B cell (primary cell): ENCODE measurements around the gene DDX21. TPM values are rescaled to one million over a fixed set of nuclear protein-coding genes. Genes with fewer than 3 reads are reported as not detected.

Experiments
- ATAC-seq: fragments of 200-7000 bp; cut with Tn5 transposase; one replicate; pipeline ENCODE4 v1.10.0; 2021; ENCODE audit warnings: low read depth, mild to moderate bottlenecking, moderate number of reproducible peaks, moderate library complexity
- CTCF ChIA-PET: fragments of 350-600 bp; sonication (Branson Sonifier 250); formaldehyde crosslinking; loops from one replicate; lab custom pipeline; 2021; ENCODE audit warnings: antibody characterized with exemption, inconsistent platforms; lab: Charles Lee
- POLR2A ChIA-PET: fragments of 350-600 bp; sonication (Branson Sonifier 250); formaldehyde crosslinking; loops from one replicate; lab custom pipeline; 2021; ENCODE audit warnings: antibody characterized with exemption; lab: Charles Lee
- DNase-seq: peaks from one replicate; pipeline ENCODE4 v3.0.0; 2013
- H2AFZ ChIP-seq: 2 replicates; pipeline ENCODE4 v1.6.1; 2012; ENCODE audit warnings: mild to moderate bottlenecking, low read depth, low read length; ENCODE audit not compliant: insufficient read depth, poor library complexity, severe bottlenecking
- H3K27ac ChIP-seq, 2 donors: 1 replicate in 1 of 2; 2 replicates in 1 of 2; pipeline ENCODE4 v1.5.1; 2012 to 2013; ENCODE audit warnings: low read length in 2 of 2, mild to moderate bottlenecking in 2 of 2, moderate library complexity in 1 of 2
- H3K27me3 ChIP-seq, 4 experiments: fragments of 200-600 bp in 1 of 4; sonication (generic) in 1 of 4; replicated peaks in 1 of 4; 1 replicate in 2 of 4; 2 replicates in 2 of 4; pipeline versions ENCODE4 v1.6.1 to v1.7.0; 2013 to 2016; ENCODE audit warnings: low read length in 3 of 4, mild to moderate bottlenecking in 2 of 4, mixed read lengths in 1 of 4, moderate library complexity in 1 of 4; ENCODE audit not compliant: insufficient read depth in 4 of 4, control insufficient read depth in 3 of 4; ENCODE audit errors: control extremely low read depth in 1 of 4
- H3K36me3 ChIP-seq, 2 experiments: replicated peaks in 1 of 2; 1 replicate in 1 of 2; 2 replicates in 1 of 2; pipeline versions ENCODE4 v1.6.1 to v1.7.1; 2013; ENCODE audit warnings: low read length in 1 of 2; ENCODE audit not compliant: insufficient read depth in 2 of 2, control insufficient read depth in 1 of 2; ENCODE audit errors: control extremely low read depth in 1 of 2, extremely low read depth in 1 of 2
- H3K4me1 ChIP-seq, 2 donors: fragments of 200-600 bp in 1 of 2; sonication (generic) in 1 of 2; 1 replicate in 1 of 2; 2 replicates in 1 of 2; pipeline versions ENCODE4 v1.5.1 to v1.6.1; 2013 to 2017; ENCODE audit warnings: low read length in 2 of 2; ENCODE audit not compliant: control insufficient read depth in 2 of 2, insufficient read depth in 2 of 2
- H3K4me2 ChIP-seq: replicated peaks from 2 replicates; pipeline ENCODE3; 2012; ENCODE audit warnings: mild to moderate bottlenecking, low read depth, low read length; ENCODE audit not compliant: poor library complexity, severe bottlenecking
- H3K4me3 ChIP-seq, 5 experiments: fragments of 200-600 bp in 1 of 5; sonication (generic) in 1 of 5; 1 replicate in 3 of 5; 2 replicates in 2 of 5; pipeline versions ENCODE4 v1.5.1 to v1.7.0; 2011 to 2016; ENCODE audit warnings: low read length in 4 of 5, mild to moderate bottlenecking in 4 of 5, low read depth in 2 of 5, control low read depth in 1 of 5, moderate library complexity in 1 of 5; ENCODE audit not compliant: insufficient read depth in 1 of 5; ENCODE audit errors: control extremely low read depth in 1 of 5, extremely low read depth in 1 of 5
- H3K79me2 ChIP-seq: fragments of 200-600 bp; sonication (generic); one replicate; pipeline ENCODE4 v1.6.0; 2016; ENCODE audit warnings: low read length; ENCODE audit not compliant: control insufficient read depth, insufficient read depth
- H3K9ac ChIP-seq: fragments of 200-600 bp; sonication (generic); 2 replicates; pipeline ENCODE4 v1.6.1; 2017; ENCODE audit warnings: mild to moderate bottlenecking, low read length, moderate library complexity
- H3K9me3 ChIP-seq, 3 donors: one replicate each; pipeline versions ENCODE4 v1.6.1 to v1.7.1; 2013; ENCODE audit warnings: low read length in 2 of 3; ENCODE audit not compliant: control insufficient read depth in 2 of 3, insufficient read depth in 1 of 3; ENCODE audit errors: control extremely low read depth in 1 of 3
- H4K20me1 ChIP-seq: 2 replicates; pipeline ENCODE4 v1.6.0; 2012; ENCODE audit warnings: mild to moderate bottlenecking, low read length; ENCODE audit not compliant: insufficient read depth, control insufficient read depth, poor library complexity, severe bottlenecking
- H3K27ac Mint-ChIP-seq: one replicate; pipeline ENCODE4 v1.8.0; 2021; ENCODE audit warnings: mixed read lengths
- H3K27me3 Mint-ChIP-seq: one replicate; pipeline ENCODE4 v1.8.0; 2021; ENCODE audit warnings: mixed read lengths
- H3K4me1 Mint-ChIP-seq: one replicate; pipeline ENCODE4 v1.8.0; 2021; ENCODE audit warnings: mixed read lengths
- H3K4me3 Mint-ChIP-seq: one replicate; pipeline ENCODE4 v1.8.0; 2021; ENCODE audit warnings: mixed read lengths
- H3K9me3 Mint-ChIP-seq: one replicate; pipeline ENCODE4 v1.8.0; 2022; ENCODE audit warnings: mixed read lengths; ENCODE audit not compliant: insufficient read depth
- CTCF ChIP-seq: fragments of 200-600 bp; IDR thresholded peaks from one replicate; pipeline ENCODE4 v1.8.0; 2022; ENCODE audit warnings: antibody characterized with exemption, mild to moderate bottlenecking
- EZH2 ChIP-seq: IDR thresholded peaks from 2 replicates; pipeline ENCODE4 v1.6.1; 2012; ENCODE audit warnings: borderline replicate concordance, low read depth, mild to moderate bottlenecking, moderate library complexity, low read length; ENCODE audit not compliant: insufficient read depth, poor library complexity, severe bottlenecking
- WGBS: methylation state at CpG from one replicate; pipeline ENCODE4 v1.1.5; 2013; ENCODE audit warnings: missing lambda C conversion rate; ENCODE audit not compliant: insufficient coverage; 5-methylcytosine and 5-hydroxymethylcytosine counted together
- intact Hi-C: fragments of 100-400 bp; cut with micrococcal nuclease; formaldehyde crosslinking; loops from one replicate; pipeline ENCODE4 v1.10.0; 2022
- polyA plus RNA-seq: library from polyadenylated mRNA; depleted of rRNA; stranded (reverse); fragments of >200 nt; gene quantifications from 2 replicates; pipeline ENCODE4 v1.2.3, GENCODE V29; 2012
- total RNA-seq, 2 donors: library from RNA; stranded (reverse); fragments of 120-200 nt in 1 of 2; gene quantifications; 1 replicate in 1 of 2; 2 replicates in 1 of 2; pipeline versions ENCODE4 v1.2.3 to v1.2.4, GENCODE V29; 2013 to 2022

The DDX21 gene
- total and polyA plus RNA-seq, 2 donors (not counting 1 experiment from before 2014, with no cell fraction given), result 17.8 to 43.5 TPM

GRCh38 chr10:69014171-69014570 lies 58.2 kb downstream of the DDX21 start:
- DNase-seq, result no peak
- intact Hi-C loops, result no loop called here
- no peak overlapping the region for H3K4me2 ChIP-seq

GRCh38 chr10:69018613-69019012 lies 62.6 kb downstream of the DDX21 start:
- DNase-seq (no peak), ATAC-seq (no peak)
- ChIA-PET CTCF (interaction anchor here (1.0 kb wide), 1 partner anchor 75 kb away, joined by 3 read pairs; no protein-coding TSS in a partner anchor), POLR2A (interaction anchor here (0.6 kb wide), 1 partner anchor 54 kb away, joined by 4 read pairs; no protein-coding TSS in a partner anchor)
- intact Hi-C loops, result no loop called here
- Mint-ChIP-seq H3K4me1 (no peaks in the 10 kb centered on the region), H3K27me3 (no peaks in the 10 kb centered on the region), H3K27ac (no peak overlapping the region), H3K9me3 (no peaks in the 10 kb centered on the region), H3K4me3 (no peak overlapping the region)
- Histone ChIP-seq H4K20me1 (no peaks in the 10 kb centered on the region), H3K4me3 (no peak overlapping the region), H3K9me3 (no peaks in the 10 kb centered on the region), H3K36me3 (peaks cover 3 to 23% of the 10 kb centered on the region in 2 experiments), H3K27ac (no peak overlapping the region), H2AFZ (no peak overlapping the region), H3K27me3 (no peaks in the 10 kb centered on the region), H3K9ac (no peak overlapping the region), H3K79me2 (no peaks in the 10 kb centered on the region), H3K4me2 (no peak overlapping the region), H3K4me1 (no peaks in the 10 kb centered on the region)
- 100% methylated on average over 2 of the region's 3 CpGs for WGBS
- TF ChIP-seq EZH2 (no peak), CTCF (no peak)

More at GRCh38 chr10:69014171-69014570, 58.2 kb downstream of the DDX21 start:
- 87% methylated on average over 1 of the region's 1 CpG for WGBS
- Histone ChIP-seq H3K9ac (no peak overlapping the region), H3K27ac (no peak overlapping the region), H3K9me3 (no peaks in the 10 kb centered on the region), H3K36me3 (peaks cover 3 to 32% of the 10 kb centered on the region in 2 experiments), H3K4me3 (no peak overlapping the region), H3K4me1 (no peaks in the 10 kb centered on the region), H3K79me2 (no peaks in the 10 kb centered on the region), H2AFZ (no peak overlapping the region), H3K27me3 (no peaks in the 10 kb centered on the region), H4K20me1 (no peaks in the 10 kb centered on the region)
- no peaks in the 10 kb centered on the region for H3K4me1 Mint-ChIP-seq
- H3K27me3 Mint-ChIP-seq, result no peaks in the 10 kb centered on the region
- ChIA-PET CTCF (interaction anchor here (2.1 to 2.2 kb wide), 2 partner anchors 9 to 78 kb away, joined by 7 to 11 read pairs; no protein-coding TSS in a partner anchor), POLR2A (interaction anchor here (0.6 kb wide), 1 partner anchor 20 kb away, joined by 3 read pairs; no protein-coding TSS in a partner anchor)
- no peak for TF ChIP-seq CTCF
- no peak for TF ChIP-seq EZH2
- no peaks in the 10 kb centered on the region for H3K9me3 Mint-ChIP-seq
- H3K27ac Mint-ChIP-seq, result no peak overlapping the region
- H3K4me3 Mint-ChIP-seq, result no peak overlapping the region
- ATAC-seq, result no peak
